Parietal lobe (tissue), 2 donors: Measurements from ENCODE around the gene RAD51B. TPM values are rescaled to one million over a fixed set of nuclear protein-coding genes. Genes with fewer than 3 reads are reported as not detected.

ENCODE experiments used
- small RNA-seq: library from RNA; depleted of rRNA; stranded (forward); fragments of <200 nt; gene quantifications from one replicate; pipeline ENCODE3, GENCODE V24; 2014; ENCODE audit warnings: low replicate concordance
- total RNA-seq: library from RNA; depleted of rRNA; stranded (reverse); fragments of >200 nt; gene quantifications from one replicate; pipeline ENCODE4 v1.2.3, GENCODE V29; 2014

RAD51B gene
- 13.5 TPM for total RNA-seq

GRCh38 chr14:67819563-67820421 is at the start of gene RAD51B:
Gene RAD51B (plus strand): TSS chr14:67819779.

GRCh38 chr14:67816326-67817002 is 3.1 kb upstream of the RAD51B start, which contains the start of gene ZFYVE26:
Gene ZFYVE26 (minus strand): TSS chr14:67816590. CDS start chr14:67815963, 627 bp downstream.

Small RNA genes within 50 kb of the gene (small RNA-seq; reads per million reads assigned to genes)
- gene RN7SL108P (not detected), gene RN7SL706P (0.09 reads per million), gene RNU6-921P (not detected)

Other genes with a start within 250 kb of the RAD51B start
- gene PIGH, start 219.5 kb upstream of the RAD51B start, total RNA-seq = 29.4 TPM
- gene ARG2, start 199.9 kb upstream of the RAD51B start, total RNA-seq = 40.7 TPM
- 62.0 TPM for gene VTI1B, start 145.1 kb upstream of the RAD51B start, total RNA-seq
- 124 TPM for gene RDH11, start 124.0 kb upstream of the RAD51B start, total RNA-seq
- gene RDH12, start 117.9 kb upstream of the RAD51B start, total RNA-seq = not detected
- 56.0 TPM for gene ZFYVE26, start 3.2 kb upstream of the RAD51B start, total RNA-seq